ENCODE results near the gene ASPA. TPM values are rescaled to one million over a fixed set of nuclear protein-coding genes. Genes with fewer than 3 reads are reported as not detected.
"Not testable (repeated sequence)": the region's sequence is repeated elsewhere in the genome, so short reads cannot be mapped to it uniquely, and the experiment has no call there.

ASPA gene
- total RNA-seq, 2 donors from 2014 or later: 1.4 to 2.6 TPM

- DNase-seq (ENCODE audit: low spot score) (no peak), ATAC-seq (ENCODE audit: insufficient number of reproducible peaks, low FRiP score, low read depth) (no peak)
- Histone ChIP-seq H3K9me3 (no peaks in the 10 kb centered on the region), H3K4me1 (ENCODE audit: control insufficient read depth in 1 of 2, low read depth in 2 of 2) (no peaks in the 10 kb centered on the region), H3K27ac (no peak overlapping the region), H3K4me3 (no peak overlapping the region), H3K27me3 (replicated peaks; ENCODE audit: insufficient read depth) (no peaks in the 10 kb centered on the region), H3K36me3 (no peaks in the 10 kb centered on the region)
- no peak for TF ChIP-seq CTCF (IDR thresholded peaks at IDR 0.05)
These were observed 28.2 kb upstream of the ASPA start for GRCh38 chr17:3447625-3448024.

- no peak for DNase-seq (ENCODE audit: low spot score)
- Histone ChIP-seq H3K4me1 (ENCODE audit: control insufficient read depth in 1 of 2, low read depth in 2 of 2) (no peaks in the 10 kb centered on the region), H3K27ac (no peak overlapping the region), H3K36me3 (no peaks in the 10 kb centered on the region), H3K27me3 (replicated peaks; ENCODE audit: insufficient read depth) (no peaks in the 10 kb centered on the region), H3K9me3 (no peaks in the 10 kb centered on the region), H3K4me3 (no peak overlapping the region)
- no peak for ATAC-seq (ENCODE audit: insufficient number of reproducible peaks, low FRiP score, low read depth)
- TF ChIP-seq CTCF (IDR thresholded peaks at IDR 0.05): no peak
These were observed 27.6 kb upstream of the ASPA start for GRCh38 chr17:3448059-3448665.

- not testable (repeated sequence) for ATAC-seq (ENCODE audit: insufficient number of reproducible peaks, low FRiP score, low read depth); DNase-seq (ENCODE audit: low spot score); H3K4me3 ChIP-seq; H3K27me3 ChIP-seq (replicated peaks; ENCODE audit: insufficient read depth); H3K36me3 ChIP-seq; H3K27ac ChIP-seq; H3K9me3 ChIP-seq; H3K4me1 ChIP-seq (ENCODE audit: control insufficient read depth in 1 of 2, low read depth in 2 of 2)
These were observed 9.4 kb upstream of the ASPA start for GRCh38 chr17:3466355-3466754.

GRCh38 chr17:3469529-3469928, 6.3 kb upstream of the ASPA start:
- Histone ChIP-seq H3K9me3 (no peaks in the 10 kb centered on the region), H3K4me1 (ENCODE audit: control insufficient read depth in 1 of 2, low read depth in 2 of 2) (no peaks in the 10 kb centered on the region), H3K27ac (no peak overlapping the region), H3K36me3 (no peaks in the 10 kb centered on the region), H3K27me3 (replicated peaks; ENCODE audit: insufficient read depth) (no peaks in the 10 kb centered on the region), H3K4me3 (no peak overlapping the region)
- no peak for TF ChIP-seq CTCF (IDR thresholded peaks at IDR 0.05)
- no peak for DNase-seq (ENCODE audit: low spot score)
- no peak for ATAC-seq (ENCODE audit: insufficient number of reproducible peaks, low FRiP score, low read depth)

- no peaks in the 10 kb centered on the region for H3K4me1 ChIP-seq (ENCODE audit: control insufficient read depth in 1 of 2, low read depth in 2 of 2)
- TF ChIP-seq CTCF (IDR thresholded peaks at IDR 0.05): no peak
- no peaks in the 10 kb centered on the region for H3K27me3 ChIP-seq (replicated peaks; ENCODE audit: insufficient read depth)
- DNase-seq (ENCODE audit: low spot score) (no peak), ATAC-seq (ENCODE audit: insufficient number of reproducible peaks, low FRiP score, low read depth) (no peak)
- no peaks in the 10 kb centered on the region for H3K9me3 ChIP-seq
- no peaks in the 10 kb centered on the region for H3K36me3 ChIP-seq
- no peak within 1 kb of the TSS for H3K4me3 ChIP-seq
- H3K27ac ChIP-seq: no peak within 1 kb of the TSS
These were observed 4.2 kb upstream of the ASPA start, which contains the start of gene SPATA22 for GRCh38 chr17:3471599-3471998. TSS of gene SPATA22 (minus strand) at chr17:3471819. CDS start at chr17:3469325, 2,494 bp downstream.

GRCh38 chr17:3472137-3472536, 3.7 kb upstream of the ASPA start:
- ATAC-seq (ENCODE audit: insufficient number of reproducible peaks, low FRiP score, low read depth) (no peak), DNase-seq (ENCODE audit: low spot score) (no peak)
- Histone ChIP-seq H3K4me3 (no peak overlapping the region), H3K27me3 (replicated peaks; ENCODE audit: insufficient read depth) (no peaks in the 10 kb centered on the region), H3K4me1 (ENCODE audit: control insufficient read depth in 1 of 2, low read depth in 2 of 2) (no peaks in the 10 kb centered on the region), H3K9me3 (no peaks in the 10 kb centered on the region), H3K27ac (no peak overlapping the region), H3K36me3 (no peaks in the 10 kb centered on the region)
- TF ChIP-seq CTCF (IDR thresholded peaks at IDR 0.05): no peak
